Measurements from ENCODE around the gene GPC1.

DNA sequence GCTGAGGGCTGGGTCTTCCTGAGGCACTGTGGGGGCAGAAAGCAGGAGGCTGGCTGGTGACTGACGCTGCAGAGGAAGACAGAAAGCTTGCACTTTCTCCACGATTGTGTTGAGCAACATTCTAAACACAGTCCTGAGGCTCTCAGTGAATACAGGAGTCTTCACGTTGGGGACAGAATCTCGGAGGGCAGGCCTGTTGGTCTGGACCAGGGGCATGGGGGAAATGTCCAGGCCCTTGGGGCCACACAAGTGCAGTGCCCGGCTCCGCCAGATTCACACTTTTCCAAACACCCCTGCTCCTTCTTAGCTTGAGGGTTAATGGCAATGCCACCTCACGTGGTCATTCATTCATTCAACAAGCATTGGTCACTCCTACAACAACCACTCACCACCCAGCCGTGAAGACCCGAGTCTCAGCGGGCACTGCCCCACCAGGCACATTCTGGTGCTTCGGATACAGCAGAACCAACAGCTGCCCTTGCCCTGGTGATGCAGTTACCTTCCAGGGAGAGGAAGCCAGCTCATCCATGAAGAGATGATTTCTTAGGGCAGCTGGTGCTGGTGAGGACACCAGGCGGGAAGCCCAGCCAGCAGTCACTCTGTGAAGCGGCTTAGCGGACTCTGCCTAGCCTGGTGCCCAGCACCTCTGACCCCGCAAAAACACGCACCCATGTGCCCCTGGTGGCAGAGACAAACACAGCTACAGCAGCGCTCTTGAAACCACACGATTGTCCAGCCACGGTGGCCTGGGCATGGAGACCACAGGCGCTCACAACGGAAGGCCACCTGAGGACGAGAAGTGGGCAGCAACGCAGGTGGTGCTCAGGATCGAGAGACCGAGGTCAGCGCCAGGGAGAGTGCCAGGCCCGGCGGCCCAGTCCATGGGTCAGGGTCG lies 10.9 kb upstream of the GPC1 start:
- TF ChIP-seq, protein P1, sequence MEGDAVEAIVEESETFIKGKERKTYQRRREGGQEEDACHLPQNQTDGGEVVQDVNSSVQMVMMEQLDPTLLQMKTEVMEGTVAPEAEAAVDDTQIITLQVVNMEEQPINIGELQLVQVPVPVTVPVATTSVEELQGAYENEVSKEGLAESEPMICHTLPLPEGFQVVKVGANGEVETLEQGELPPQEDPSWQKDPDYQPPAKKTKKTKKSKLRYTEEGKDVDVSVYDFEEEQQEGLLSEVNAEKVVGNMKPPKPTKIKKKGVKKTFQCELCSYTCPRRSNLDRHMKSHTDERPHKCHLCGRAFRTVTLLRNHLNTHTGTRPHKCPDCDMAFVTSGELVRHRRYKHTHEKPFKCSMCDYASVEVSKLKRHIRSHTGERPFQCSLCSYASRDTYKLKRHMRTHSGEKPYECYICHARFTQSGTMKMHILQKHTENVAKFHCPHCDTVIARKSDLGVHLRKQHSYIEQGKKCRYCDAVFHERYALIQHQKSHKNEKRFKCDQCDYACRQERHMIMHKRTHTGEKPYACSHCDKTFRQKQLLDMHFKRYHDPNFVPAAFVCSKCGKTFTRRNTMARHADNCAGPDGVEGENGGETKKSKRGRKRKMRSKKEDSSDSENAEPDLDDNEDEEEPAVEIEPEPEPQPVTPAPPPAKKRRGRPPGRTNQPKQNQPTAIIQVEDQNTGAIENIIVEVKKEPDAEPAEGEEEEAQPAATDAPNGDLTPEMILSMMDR (IDR thresholded peaks at IDR 0.05), result no peak
- no peak for TF ChIP-seq POLR2A (IDR thresholded peaks at IDR 0.05)

Measured in heart left ventricle (tissue), 13 donors.